HG03342 (cell line): ENCODE measurements around the gene OR8D2.

Experiments
- ATAC-seq: cut with Tn5 transposase; IDR thresholded peaks from one replicate; pipeline ENCODE4 v1.9.1; 2021; ENCODE audit warnings: mild to moderate bottlenecking, moderate library complexity; ENCODE audit not compliant: unreplicated experiment

Gene OR8D2

GRCh38 chr11:124320097-124320496 is at the start of gene OR8D2:
Gene OR8D2, minus strand, starts transcription at chr11:124320197. Its CDS starts 0 bp downstream, at chr11:124320197.
- no peak for ATAC-seq

- ATAC-seq: no peak
Measured at GRCh38 chr11:124359566-124359965, 39.6 kb upstream of the OR8D2 start.

- ATAC-seq: no peak
Measured at GRCh38 chr11:124346311-124346955, 26.4 kb upstream of the OR8D2 start.

GRCh38 chr11:124344346-124344745 is 24.3 kb upstream of the OR8D2 start:
- no peak for ATAC-seq

- ATAC-seq: no peak
Measured at GRCh38 chr11:124340142-124340447, 20.1 kb upstream of the OR8D2 start.

GRCh38 chr11:124339396-124340141 is 19.6 kb upstream of the OR8D2 start:
- no peak for ATAC-seq

- ATAC-seq: no peak
Measured at GRCh38 chr11:124331873-124332272, 11.9 kb upstream of the OR8D2 start.

- ATAC-seq: peak; percentile 83
Measured at GRCh38 chr11:124329787-124330478, 9.9 kb upstream of the OR8D2 start.

GRCh38 chr11:124327775-124328174 is 7.8 kb upstream of the OR8D2 start:
- ATAC-seq: no peak

- no peak for ATAC-seq
Measured at GRCh38 chr11:124322356-124322755, 2.4 kb upstream of the OR8D2 start.

- ATAC-seq: no peak
Measured at GRCh38 chr11:124315052-124315451, 4.9 kb downstream of the OR8D2 start.

- ATAC-seq: no peak
Measured at GRCh38 chr11:124313849-124314248, 6.1 kb downstream of the OR8D2 start, which contains the start of gene OR8D1. Gene OR8D1, minus strand, starts transcription at chr11:124313949. Its CDS starts 3,183 bp downstream, at chr11:124310766.

- ATAC-seq: no peak
Measured at GRCh38 chr11:124313131-124313530, 6.9 kb downstream of the OR8D2 start.

GRCh38 chr11:124311670-124312069 is 8.3 kb downstream of the OR8D2 start:
- ATAC-seq: no peak

- ATAC-seq: no peak
Measured at GRCh38 chr11:124311269-124311668, 8.7 kb downstream of the OR8D2 start.

GRCh38 chr11:124310721-124311120 is 9.3 kb downstream of the OR8D2 start:
- no peak for ATAC-seq

- no peak for ATAC-seq
Measured at GRCh38 chr11:124307093-124307492, 12.9 kb downstream of the OR8D2 start.

GRCh38 chr11:124302347-124303125 is 17.5 kb downstream of the OR8D2 start:
- no peak for ATAC-seq

- no peak for ATAC-seq
Measured at GRCh38 chr11:124301548-124301947, 18.4 kb downstream of the OR8D2 start.

- no peak for ATAC-seq
Measured at GRCh38 chr11:124297921-124298320, 22.1 kb downstream of the OR8D2 start.

GRCh38 chr11:124296016-124296415 is 24.0 kb downstream of the OR8D2 start:
- no peak for ATAC-seq
